Gastroesophageal sphincter (tissue), 4 donors: Measurements from ENCODE around the gene SIGLEC10. TPM values are rescaled to one million over a fixed set of nuclear protein-coding genes. Genes with fewer than 3 reads are reported as not detected.

Experiments used
- ATAC-seq: fragments of 150-250 bp; one replicate; pipeline ENCODE4 v1.9.1; 2016; ENCODE audit warnings: mild to moderate bottlenecking, moderate library complexity
- H3K27ac ChIP-seq, 4 donors: fragments of 200-600 bp; sonication (generic) in 3 of 4; 1 replicate in 3 of 4; 2 replicates in 1 of 4; pipeline ENCODE4 v1.5.1; 2016 to 2019
- H3K27me3 ChIP-seq: fragments of 200-600 bp; sonication (generic); one replicate; pipeline ENCODE4 v1.5.1; 2019
- H3K36me3 ChIP-seq, 2 donors: fragments of 200-600 bp; sonication (generic); one replicate each; pipeline ENCODE4 v1.5.1; 2019; ENCODE audit warnings: control low read depth in 1 of 2
- H3K4me1 ChIP-seq, 3 donors: fragments of 200-600 bp; sonication (generic); 1 replicate in 2 of 3; 2 replicates in 1 of 3; pipeline ENCODE4 v1.5.1; 2016 to 2019; ENCODE audit warnings: control low read depth in 2 of 3
- H3K4me3 ChIP-seq, 2 donors: fragments of 200-600 bp; sonication (generic); one replicate each; pipeline ENCODE4 v1.5.1; 2019; ENCODE audit warnings: mild to moderate bottlenecking in 1 of 2, moderate library complexity in 1 of 2
- H3K9me3 ChIP-seq, 3 donors: fragments of 200-600 bp; sonication (generic); one replicate each; pipeline ENCODE4 v1.5.1; 2017 to 2019; ENCODE audit warnings: control low read depth in 2 of 3
- EP300 ChIP-seq: sonication (generic); formaldehyde crosslinking; IDR thresholded peaks from one replicate; pipeline ENCODE4 v1.6.1; 2017; ENCODE audit warnings: antibody characterized with exemption, mild to moderate bottlenecking
- POLR2A ChIP-seq, 2 donors: fragments of 450-650 bp; IDR thresholded peaks; one replicate each; pipeline ENCODE4 v1.6.1; 2017; ENCODE audit warnings: antibody characterized with exemption in 2 of 2, mild to moderate bottlenecking in 2 of 2, moderate library complexity in 1 of 2
- POLR2AphosphoS5 ChIP-seq: sonication (generic); formaldehyde crosslinking; IDR thresholded peaks from one replicate; pipeline ENCODE4 v1.6.1; 2017; ENCODE audit warnings: antibody characterized with exemption
- WGBS, 2 donors: methylation state at CpG; one replicate each; pipeline ENCODE4 v1.1.5; 2018; ENCODE audit warnings: low coverage in 1 of 2; 5-methylcytosine and 5-hydroxymethylcytosine counted together
- total RNA-seq, 4 donors: library from RNA; depleted of rRNA; stranded (reverse); fragments of >200 nt; gene quantifications; one replicate each; pipeline ENCODE4 v1.1.0, GENCODE V29; 2016
- TF ChIP-seq, protein P1 (sequence below), 4 experiments: fragments of 200-600 bp in 2 of 4; fragments of 450-650 bp in 2 of 4; sonication (generic) in 1 of 4; IDR thresholded peaks; one replicate each; pipeline ENCODE4 v1.5.1; 2017 to 2019; ENCODE audit warnings: antibody characterized with exemption in 4 of 4, mild to moderate bottlenecking in 2 of 4, moderate library complexity in 2 of 4

Gene SIGLEC10
- total RNA-seq, 4 donors from 2014 or later = 1.1 to 6.9 (median 3.2) TPM

DNA sequence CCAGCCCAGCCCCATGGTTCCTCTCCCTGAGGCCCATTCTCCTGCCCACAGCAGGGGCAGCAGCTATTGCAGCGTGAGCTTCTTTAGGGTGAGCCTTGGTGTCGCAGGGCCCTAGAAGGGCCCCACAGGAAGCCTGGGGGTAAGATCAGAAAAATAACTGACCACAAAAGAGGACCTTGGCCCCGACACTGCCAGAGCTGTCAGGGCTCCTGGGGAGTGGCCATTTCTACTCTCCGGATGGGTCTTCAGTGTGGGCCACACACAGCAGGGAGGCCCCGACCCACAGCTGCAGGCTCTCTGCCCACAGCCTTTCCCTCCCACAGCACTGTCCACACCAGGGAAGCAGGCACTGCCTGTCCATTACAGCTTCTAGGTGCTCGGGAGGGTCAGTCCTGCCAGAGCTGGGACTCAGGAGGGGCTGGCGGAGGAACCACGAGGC lies 44.3 kb upstream of the SIGLEC10 start:
- TF ChIP-seq, protein P1, sequence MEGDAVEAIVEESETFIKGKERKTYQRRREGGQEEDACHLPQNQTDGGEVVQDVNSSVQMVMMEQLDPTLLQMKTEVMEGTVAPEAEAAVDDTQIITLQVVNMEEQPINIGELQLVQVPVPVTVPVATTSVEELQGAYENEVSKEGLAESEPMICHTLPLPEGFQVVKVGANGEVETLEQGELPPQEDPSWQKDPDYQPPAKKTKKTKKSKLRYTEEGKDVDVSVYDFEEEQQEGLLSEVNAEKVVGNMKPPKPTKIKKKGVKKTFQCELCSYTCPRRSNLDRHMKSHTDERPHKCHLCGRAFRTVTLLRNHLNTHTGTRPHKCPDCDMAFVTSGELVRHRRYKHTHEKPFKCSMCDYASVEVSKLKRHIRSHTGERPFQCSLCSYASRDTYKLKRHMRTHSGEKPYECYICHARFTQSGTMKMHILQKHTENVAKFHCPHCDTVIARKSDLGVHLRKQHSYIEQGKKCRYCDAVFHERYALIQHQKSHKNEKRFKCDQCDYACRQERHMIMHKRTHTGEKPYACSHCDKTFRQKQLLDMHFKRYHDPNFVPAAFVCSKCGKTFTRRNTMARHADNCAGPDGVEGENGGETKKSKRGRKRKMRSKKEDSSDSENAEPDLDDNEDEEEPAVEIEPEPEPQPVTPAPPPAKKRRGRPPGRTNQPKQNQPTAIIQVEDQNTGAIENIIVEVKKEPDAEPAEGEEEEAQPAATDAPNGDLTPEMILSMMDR (IDR thresholded peaks at IDR 0.05) = no peak
- TF ChIP-seq POLR2A (IDR thresholded peaks at IDR 0.05) = no peak
- TF ChIP-seq EP300 = no peak
- TF ChIP-seq POLR2AphosphoS5 = no peak
- peak; percentile 39 for ATAC-seq
- Histone ChIP-seq H3K27me3 (peaks cover 81% of the 10 kb centered on the region), H3K4me1 (no peaks in the 10 kb centered on the region), H3K9me3 (no peaks in the 10 kb centered on the region), H3K36me3 (no peaks in the 10 kb centered on the region), H3K4me3 (no peak overlapping the region), H3K27ac (no peak overlapping the region)
- no CpG with 5 or more reads among the region's 8 CpGs for WGBS, 2 donors

DNA sequence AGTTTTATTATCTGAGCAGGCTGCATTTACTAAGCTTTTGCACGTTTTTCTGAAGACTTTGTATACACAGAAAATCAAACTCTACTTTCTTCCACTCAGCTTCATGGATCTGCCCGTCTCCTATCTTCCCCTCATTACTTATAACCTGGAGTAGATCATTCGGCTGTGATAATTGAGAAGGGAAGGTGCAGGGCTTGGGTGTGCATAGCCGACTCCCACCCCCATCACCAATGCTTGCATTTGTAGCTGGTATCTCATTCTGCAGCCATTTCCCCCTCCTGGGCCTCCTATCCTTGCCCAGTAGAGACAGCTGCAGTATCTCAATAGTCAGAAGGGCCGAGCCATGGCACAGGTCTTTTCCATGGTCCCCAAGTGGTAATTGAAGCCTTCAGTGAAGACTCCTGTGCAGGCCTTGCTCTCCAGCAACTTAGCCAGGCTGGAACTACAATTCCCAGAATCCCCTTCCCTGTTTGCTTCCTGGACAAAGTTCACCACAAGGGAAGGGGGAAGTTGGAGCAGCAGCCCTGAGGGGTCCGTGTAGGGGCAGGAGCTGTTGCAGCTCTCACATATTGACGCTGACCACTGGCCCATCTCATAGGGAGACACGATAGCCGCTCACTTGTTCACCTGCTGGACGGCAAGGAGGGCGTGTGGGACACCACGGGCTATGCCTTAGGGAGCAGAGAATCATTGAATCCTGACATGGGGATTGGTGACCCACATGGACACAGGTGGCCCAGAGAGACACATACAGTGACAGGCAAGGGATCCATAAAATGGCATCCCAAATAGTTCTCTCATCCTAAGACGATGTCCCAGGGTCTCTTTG lies 42.9 kb upstream of the SIGLEC10 start:
- Histone ChIP-seq H3K4me3 (peak overlapping the region in 1 of 2 donors; percentile 12), H3K4me1 (no peaks in the 10 kb centered on the region), H3K27ac (no peak overlapping the region), H3K9me3 (no peaks in the 10 kb centered on the region), H3K27me3 (peaks cover 79% of the 10 kb centered on the region), H3K36me3 (no peaks in the 10 kb centered on the region)
- TF ChIP-seq, protein P1 (IDR thresholded peaks at IDR 0.05) = no peak
- TF ChIP-seq POLR2AphosphoS5 (no peak), EP300 (no peak)
- no peak for ATAC-seq
- WGBS, 2 donors = 47 to 77% methylated on average over 4 to 5 of the region's 13 CpGs

- TF ChIP-seq EP300 = no peak
- no peak for TF ChIP-seq POLR2A (IDR thresholded peaks at IDR 0.05)
- TF ChIP-seq, protein P1 (IDR thresholded peaks at IDR 0.05) = no peak
- TF ChIP-seq POLR2AphosphoS5 = no peak
- WGBS, 2 donors = 83 to 87% methylated on average over 4 of the region's 14 CpGs
- no peaks in the 10 kb centered on the region for H3K4me1 ChIP-seq
- no peak overlapping the region for H3K4me3 ChIP-seq
- no peak overlapping the region for H3K27ac ChIP-seq
- H3K36me3 ChIP-seq = no peaks in the 10 kb centered on the region
- H3K9me3 ChIP-seq = no peaks in the 10 kb centered on the region
- peaks cover 82% of the 10 kb centered on the region for H3K27me3 ChIP-seq
- ATAC-seq = no peak
Observed at GRCh38 chr19:51458899-51459505, 41.6 kb upstream of the SIGLEC10 start.

DNA sequence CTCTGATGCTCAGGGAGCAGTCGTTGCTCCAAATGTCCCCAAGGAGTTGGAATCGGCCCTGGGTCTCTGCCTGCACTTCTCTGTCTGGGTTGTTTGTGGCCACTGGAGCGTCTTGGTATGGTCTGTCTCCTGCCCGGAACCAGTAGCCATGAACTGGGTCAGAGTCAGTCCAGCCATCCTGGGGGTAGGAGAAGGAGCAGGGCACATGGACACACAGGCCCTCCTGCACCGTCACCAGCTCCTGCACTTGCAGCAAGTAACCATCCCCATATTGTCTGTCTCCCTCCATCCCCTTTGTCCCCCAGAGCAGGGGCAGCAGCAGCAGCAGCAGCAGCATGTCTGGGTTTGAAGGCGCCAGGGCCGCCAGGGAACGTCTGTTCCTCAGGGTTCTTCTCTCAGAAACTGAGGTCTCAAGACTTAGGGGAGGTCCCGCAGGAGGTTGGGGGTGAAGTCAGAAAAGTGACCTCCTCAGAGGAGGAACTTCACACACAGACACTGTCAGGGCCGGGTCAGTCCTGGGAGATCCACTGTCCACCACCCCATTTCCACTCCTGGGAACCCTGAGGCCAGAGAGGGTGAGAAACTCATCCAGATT lies 40.7 kb upstream of the SIGLEC10 start, which contains the start of gene SIGLEC8:
SIGLEC8 (minus strand) TSS at position 404 of the 595 bp plus-strand sequence; CDS start at position 337, 67 bp downstream.
- Histone ChIP-seq H3K27me3 (peaks cover 84% of the 10 kb centered on the region), H3K4me1 (no peaks in the 10 kb centered on the region), H3K9me3 (no peaks in the 10 kb centered on the region), H3K27ac (no peak within 1 kb of the TSS), H3K36me3 (no peaks in the 10 kb centered on the region), H3K4me3 (no peak within 1 kb of the TSS)
- TF ChIP-seq POLR2AphosphoS5 = no peak
- no peak for TF ChIP-seq EP300
- TF ChIP-seq POLR2A (IDR thresholded peaks at IDR 0.05) = no peak
- TF ChIP-seq, protein P1 (IDR thresholded peaks at IDR 0.05) = no peak
- WGBS, 2 donors = 29% methylated on average over 3 of the region's 10 CpGs; no CpG with 5 or more reads in 1 of the 2 donors
- no peak for ATAC-seq
